ENCODE measurements around the gene SOX15. TPM values are rescaled to one million over a fixed set of nuclear protein-coding genes. Genes with fewer than 3 reads are reported as not detected.

SOX15 gene
- total and polyA plus RNA-seq, 2 of the 13 experiments (the other 11 are each of a cell fraction or from before 2014, with no cell fraction given): 0.07 to 0.18 TPM

DNA sequence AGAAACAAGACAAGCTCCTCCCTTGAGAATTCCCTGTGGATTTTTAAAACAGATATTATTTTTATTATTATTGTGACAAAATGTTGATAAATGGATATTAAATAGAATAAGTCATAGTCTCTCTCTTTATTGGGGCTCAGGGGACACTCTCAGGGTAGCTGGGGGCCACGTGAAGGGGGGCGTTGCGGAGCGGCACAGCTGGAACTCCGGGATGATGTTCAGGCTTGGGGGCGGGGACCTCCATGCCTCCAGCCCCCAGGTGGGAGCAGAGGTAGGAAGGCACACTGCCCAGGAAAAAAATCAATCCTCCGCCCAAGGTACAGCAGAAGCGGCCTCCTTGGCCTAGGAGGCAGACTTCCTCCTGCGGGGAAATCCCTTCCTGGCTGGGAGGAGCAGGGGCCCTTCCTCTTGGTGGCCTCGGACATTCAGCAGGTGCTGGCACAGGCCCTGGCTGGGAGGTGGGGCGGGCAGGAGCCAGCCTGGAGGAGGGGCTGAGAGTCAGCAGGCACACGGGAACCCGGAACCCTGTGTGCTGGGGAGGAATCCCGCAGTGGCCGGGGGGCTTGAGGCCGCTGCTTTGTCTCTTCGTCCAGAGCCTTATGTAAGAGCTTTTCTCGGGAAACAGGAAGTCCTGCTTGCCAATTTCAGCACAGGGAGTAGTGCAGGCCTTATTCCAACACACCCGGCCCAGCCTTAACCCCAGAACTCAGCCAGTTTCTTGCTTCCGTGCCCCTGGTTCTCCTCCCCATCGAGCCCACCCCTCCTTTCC, 31.9 kb downstream of the SOX15 start (continued):
- TF ChIP-seq CAMTA2 (CRISPR knock-in tag; IDR thresholded peaks at IDR 0.05; ENCODE audit: borderline replicate concordance) (0 out of 2 replicates have a peak, but pooled peaks have one; percentile 18), THAP11 (CRISPR knock-in tag; IDR thresholded peaks at IDR 0.05) (peak; percentile 50), POLR2A (IDR thresholded peaks at IDR 0.05; ENCODE audit: insufficient read depth in 1 of 2, low read depth in 2 of 2, low read length in 2 of 2) (peak; percentile 22 to 72; a peak in 3 of 4 replicates), SNAI1 (CRISPR knock-in tag; IDR thresholded peaks at IDR 0.05; ENCODE audit: borderline replicate concordance) (peak; percentile 71; the same call in 1 of the 2 replicates), SP4 (CRISPR knock-in tag; IDR thresholded peaks at IDR 0.05) (peak; percentile 35; the same call in 1 of the 2 replicates), RARA (CRISPR knock-in tag; IDR thresholded peaks at IDR 0.05) (peak; percentile 32; the same call in 1 of the 2 replicates), ZNF614 (CRISPR knock-in tag; IDR thresholded peaks at IDR 0.05; ENCODE audit: borderline replicate concordance) (peak; percentile 81; the same call in 1 of the 2 replicates), ZNF20 (CRISPR knock-in tag; IDR thresholded peaks at IDR 0.05) (peak; percentile 79; the same call in 1 of the 2 replicates), KDM3A (CRISPR knock-in tag; IDR thresholded peaks at IDR 0.05; ENCODE audit: low read depth) (peak; percentile 18; the same call in 1 of the 2 replicates), ZNF839 (CRISPR knock-in tag; IDR thresholded peaks at IDR 0.05; ENCODE audit: borderline replicate concordance) (no peak), ZNF225 (CRISPR knock-in tag; IDR thresholded peaks at IDR 0.05) (0 out of 2 replicates have a peak, but pooled peaks have one; percentile 26), RBFOX2 (IDR thresholded peaks at IDR 0.05; ENCODE audit: low read depth, low read length) (peak; percentile 68), KMT2B (CRISPR knock-in tag; IDR thresholded peaks at IDR 0.05) (0 out of 2 replicates have a peak, but pooled peaks have one; percentile 11)
- TF ChIP-seq, protein P1, sequence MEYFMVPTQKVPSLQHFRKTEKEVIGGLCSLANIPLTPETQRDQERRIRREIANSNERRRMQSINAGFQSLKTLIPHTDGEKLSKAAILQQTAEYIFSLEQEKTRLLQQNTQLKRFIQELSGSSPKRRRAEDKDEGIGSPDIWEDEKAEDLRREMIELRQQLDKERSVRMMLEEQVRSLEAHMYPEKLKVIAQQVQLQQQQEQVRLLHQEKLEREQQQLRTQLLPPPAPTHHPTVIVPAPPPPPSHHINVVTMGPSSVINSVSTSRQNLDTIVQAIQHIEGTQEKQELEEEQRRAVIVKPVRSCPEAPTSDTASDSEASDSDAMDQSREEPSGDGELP (IDR thresholded peaks at IDR 0.05; ENCODE audit: borderline replicate concordance, low read depth): peak; percentile 36; the same call in 1 of the 2 replicates
- TF ChIP-seq, protein P2, sequence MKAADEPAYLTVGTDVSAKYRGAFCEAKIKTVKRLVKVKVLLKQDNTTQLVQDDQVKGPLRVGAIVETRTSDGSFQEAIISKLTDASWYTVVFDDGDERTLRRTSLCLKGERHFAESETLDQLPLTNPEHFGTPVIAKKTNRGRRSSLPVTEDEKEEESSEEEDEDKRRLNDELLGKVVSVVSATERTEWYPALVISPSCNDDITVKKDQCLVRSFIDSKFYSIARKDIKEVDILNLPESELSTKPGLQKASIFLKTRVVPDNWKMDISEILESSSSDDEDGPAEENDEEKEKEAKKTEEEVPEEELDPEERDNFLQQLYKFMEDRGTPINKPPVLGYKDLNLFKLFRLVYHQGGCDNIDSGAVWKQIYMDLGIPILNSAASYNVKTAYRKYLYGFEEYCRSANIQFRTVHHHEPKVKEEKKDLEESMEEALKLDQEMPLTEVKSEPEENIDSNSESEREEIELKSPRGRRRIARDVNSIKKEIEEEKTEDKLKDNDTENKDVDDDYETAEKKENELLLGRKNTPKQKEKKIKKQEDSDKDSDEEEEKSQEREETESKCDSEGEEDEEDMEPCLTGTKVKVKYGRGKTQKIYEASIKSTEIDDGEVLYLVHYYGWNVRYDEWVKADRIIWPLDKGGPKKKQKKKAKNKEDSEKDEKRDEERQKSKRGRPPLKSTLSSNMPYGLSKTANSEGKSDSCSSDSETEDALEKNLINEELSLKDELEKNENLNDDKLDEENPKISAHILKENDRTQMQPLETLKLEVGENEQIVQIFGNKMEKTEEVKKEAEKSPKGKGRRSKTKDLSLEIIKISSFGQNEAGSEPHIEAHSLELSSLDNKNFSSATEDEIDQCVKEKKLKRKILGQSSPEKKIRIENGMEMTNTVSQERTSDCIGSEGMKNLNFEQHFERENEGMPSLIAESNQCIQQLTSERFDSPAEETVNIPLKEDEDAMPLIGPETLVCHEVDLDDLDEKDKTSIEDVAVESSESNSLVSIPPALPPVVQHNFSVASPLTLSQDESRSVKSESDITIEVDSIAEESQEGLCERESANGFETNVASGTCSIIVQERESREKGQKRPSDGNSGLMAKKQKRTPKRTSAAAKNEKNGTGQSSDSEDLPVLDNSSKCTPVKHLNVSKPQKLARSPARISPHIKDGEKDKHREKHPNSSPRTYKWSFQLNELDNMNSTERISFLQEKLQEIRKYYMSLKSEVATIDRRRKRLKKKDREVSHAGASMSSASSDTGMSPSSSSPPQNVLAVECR (CRISPR knock-in tag; IDR thresholded peaks at IDR 0.05; ENCODE audit: borderline replicate concordance): 0 out of 2 replicates have a peak, but pooled peaks have one; percentile 55
- TF ChIP-seq, protein P3, sequence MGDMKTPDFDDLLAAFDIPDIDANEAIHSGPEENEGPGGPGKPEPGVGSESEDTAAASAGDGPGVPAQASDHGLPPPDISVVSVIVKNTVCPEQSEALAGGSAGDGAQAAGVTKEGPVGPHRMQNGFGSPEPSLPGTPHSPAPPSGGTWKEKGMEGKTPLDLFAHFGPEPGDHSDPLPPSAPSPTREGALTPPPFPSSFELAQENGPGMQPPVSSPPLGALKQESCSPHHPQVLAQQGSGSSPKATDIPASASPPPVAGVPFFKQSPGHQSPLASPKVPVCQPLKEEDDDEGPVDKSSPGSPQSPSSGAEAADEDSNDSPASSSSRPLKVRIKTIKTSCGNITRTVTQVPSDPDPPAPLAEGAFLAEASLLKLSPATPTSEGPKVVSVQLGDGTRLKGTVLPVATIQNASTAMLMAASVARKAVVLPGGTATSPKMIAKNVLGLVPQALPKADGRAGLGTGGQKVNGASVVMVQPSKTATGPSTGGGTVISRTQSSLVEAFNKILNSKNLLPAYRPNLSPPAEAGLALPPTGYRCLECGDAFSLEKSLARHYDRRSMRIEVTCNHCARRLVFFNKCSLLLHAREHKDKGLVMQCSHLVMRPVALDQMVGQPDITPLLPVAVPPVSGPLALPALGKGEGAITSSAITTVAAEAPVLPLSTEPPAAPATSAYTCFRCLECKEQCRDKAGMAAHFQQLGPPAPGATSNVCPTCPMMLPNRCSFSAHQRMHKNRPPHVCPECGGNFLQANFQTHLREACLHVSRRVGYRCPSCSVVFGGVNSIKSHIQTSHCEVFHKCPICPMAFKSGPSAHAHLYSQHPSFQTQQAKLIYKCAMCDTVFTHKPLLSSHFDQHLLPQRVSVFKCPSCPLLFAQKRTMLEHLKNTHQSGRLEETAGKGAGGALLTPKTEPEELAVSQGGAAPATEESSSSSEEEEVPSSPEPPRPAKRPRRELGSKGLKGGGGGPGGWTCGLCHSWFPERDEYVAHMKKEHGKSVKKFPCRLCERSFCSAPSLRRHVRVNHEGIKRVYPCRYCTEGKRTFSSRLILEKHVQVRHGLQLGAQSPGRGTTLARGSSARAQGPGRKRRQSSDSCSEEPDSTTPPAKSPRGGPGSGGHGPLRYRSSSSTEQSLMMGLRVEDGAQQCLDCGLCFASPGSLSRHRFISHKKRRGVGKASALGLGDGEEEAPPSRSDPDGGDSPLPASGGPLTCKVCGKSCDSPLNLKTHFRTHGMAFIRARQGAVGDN (CRISPR knock-in tag; IDR thresholded peaks at IDR 0.05): peak; percentile 86
- TF ChIP-seq, protein P4, sequence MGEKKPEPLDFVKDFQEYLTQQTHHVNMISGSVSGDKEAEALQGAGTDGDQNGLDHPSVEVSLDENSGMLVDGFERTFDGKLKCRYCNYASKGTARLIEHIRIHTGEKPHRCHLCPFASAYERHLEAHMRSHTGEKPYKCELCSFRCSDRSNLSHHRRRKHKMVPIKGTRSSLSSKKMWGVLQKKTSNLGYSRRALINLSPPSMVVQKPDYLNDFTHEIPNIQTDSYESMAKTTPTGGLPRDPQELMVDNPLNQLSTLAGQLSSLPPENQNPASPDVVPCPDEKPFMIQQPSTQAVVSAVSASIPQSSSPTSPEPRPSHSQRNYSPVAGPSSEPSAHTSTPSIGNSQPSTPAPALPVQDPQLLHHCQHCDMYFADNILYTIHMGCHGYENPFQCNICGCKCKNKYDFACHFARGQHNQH (CRISPR knock-in tag; IDR thresholded peaks at IDR 0.05): no peak
- TF ChIP-seq, protein P5, sequence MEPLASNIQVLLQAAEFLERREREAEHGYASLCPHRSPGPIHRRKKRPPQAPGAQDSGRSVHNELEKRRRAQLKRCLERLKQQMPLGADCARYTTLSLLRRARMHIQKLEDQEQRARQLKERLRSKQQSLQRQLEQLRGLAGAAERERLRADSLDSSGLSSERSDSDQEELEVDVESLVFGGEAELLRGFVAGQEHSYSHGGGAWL (CRISPR knock-in tag; IDR thresholded peaks at IDR 0.05): 0 out of 2 replicates have a peak, but pooled peaks have one; percentile 30

Data from HepG2 (cell line).